Ecto neural progenitor cell (in vitro differentiated cells): Measurements from ENCODE around the gene MID1IP1.

Experiments used
- DNase-seq: peaks from one replicate; pipeline ENCODE4 v3.0.0-alpha.2; 2018; ENCODE audit warnings: low spot score

Gene MID1IP1

GRCh38 chrX:38816155-38816554 lies 14.9 kb downstream of the MID1IP1 start:
- no peak for DNase-seq

GRCh38 chrX:38817004-38817703 lies 15.9 kb downstream of the MID1IP1 start:
- DNase-seq = no peak

- DNase-seq = no peak
These were observed 17.9 kb downstream of the MID1IP1 start for GRCh38 chrX:38819163-38819562.

- no peak for DNase-seq
These were observed 18.4 kb downstream of the MID1IP1 start for GRCh38 chrX:38819709-38820108.

GRCh38 chrX:38820751-38821150 lies 19.5 kb downstream of the MID1IP1 start:
- no peak for DNase-seq

- DNase-seq = no peak
These were observed 22.9 kb downstream of the MID1IP1 start for GRCh38 chrX:38824176-38824575.

GRCh38 chrX:38831949-38832348 lies 30.7 kb downstream of the MID1IP1 start:
- no peak for DNase-seq

- no peak for DNase-seq
These were observed 36.1 kb downstream of the MID1IP1 start for GRCh38 chrX:38837389-38837788.

GRCh38 chrX:38839277-38839676 lies 38.0 kb downstream of the MID1IP1 start:
- no peak for DNase-seq

GRCh38 chrX:38839944-38840343 lies 38.7 kb downstream of the MID1IP1 start:
- no peak for DNase-seq

- no peak for DNase-seq
These were observed 40.5 kb downstream of the MID1IP1 start for GRCh38 chrX:38841750-38842149.

GRCh38 chrX:38845426-38845825 lies 44.2 kb downstream of the MID1IP1 start:
- no peak for DNase-seq

- no peak for DNase-seq
These were observed 46.1 kb downstream of the MID1IP1 start for GRCh38 chrX:38847206-38847902.

GRCh38 chrX:38847903-38848230 lies 46.6 kb downstream of the MID1IP1 start:
- DNase-seq = no peak

GRCh38 chrX:38848671-38849455 lies 47.6 kb downstream of the MID1IP1 start:
- no peak for DNase-seq

- DNase-seq = no peak
These were observed 49.7 kb downstream of the MID1IP1 start for GRCh38 chrX:38850807-38851544.

- no peak for DNase-seq
These were observed 53.0 kb downstream of the MID1IP1 start for GRCh38 chrX:38854305-38854704.
